HPDE6-E6E7 (cell line): Measurements from ENCODE around the gene CNTROB.
A peak's percentile ranks its signal among the peaks of the same experiment; 100 is the strongest.
"Not testable (repeated sequence)": the region's sequence is repeated elsewhere in the genome, so short reads cannot be mapped to it uniquely, and the experiment has no call there.

Source experiments
- DNase-seq: peaks from one replicate; pipeline ENCODE4 v3.0.0; 2011; ENCODE audit warnings: missing footprints; ENCODE audit errors: extremely low spot score

The CNTROB gene

DNA sequence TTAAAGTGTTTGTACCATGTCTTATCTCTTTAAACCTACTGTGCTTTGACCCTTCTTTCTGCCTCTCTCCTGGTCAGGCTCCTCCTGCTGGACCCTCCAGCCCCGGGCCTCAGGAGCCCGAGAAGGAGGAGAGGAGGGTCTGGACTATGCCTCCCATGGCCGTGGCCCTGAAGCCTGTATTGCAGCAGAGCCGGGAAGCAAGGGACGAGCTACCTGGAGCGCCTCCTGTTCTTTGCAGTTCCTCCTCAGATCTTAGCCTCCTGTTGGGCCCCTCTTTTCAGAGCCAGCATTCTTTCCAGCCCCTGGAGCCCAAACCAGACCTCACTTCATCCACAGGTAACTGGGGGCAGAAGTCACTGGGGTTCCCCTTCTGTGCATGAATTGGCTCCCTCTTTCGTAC lies 13.6 kb downstream of the CNTROB start:
- DNase-seq, result no peak

DNA sequence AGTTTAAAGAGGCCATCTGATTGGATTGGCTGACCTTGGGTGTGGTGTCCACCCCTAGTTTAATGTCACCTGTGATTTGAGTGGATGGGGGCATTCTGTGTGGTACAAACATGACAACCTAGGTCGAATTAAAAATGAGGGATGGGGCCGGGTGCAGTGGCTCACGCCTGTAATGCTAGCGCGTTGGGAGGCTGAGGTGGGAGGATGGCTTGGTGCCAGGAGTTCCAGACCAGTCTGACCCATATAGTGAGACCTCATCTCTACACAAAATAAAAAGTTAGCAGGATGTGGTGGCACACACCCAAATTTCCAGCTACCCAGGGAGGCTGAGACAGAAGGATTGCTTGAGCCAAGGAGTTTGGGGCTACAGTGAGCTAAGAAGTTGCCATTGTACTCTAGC lies 14.4 kb downstream of the CNTROB start:
- DNase-seq, result no peak

DNA sequence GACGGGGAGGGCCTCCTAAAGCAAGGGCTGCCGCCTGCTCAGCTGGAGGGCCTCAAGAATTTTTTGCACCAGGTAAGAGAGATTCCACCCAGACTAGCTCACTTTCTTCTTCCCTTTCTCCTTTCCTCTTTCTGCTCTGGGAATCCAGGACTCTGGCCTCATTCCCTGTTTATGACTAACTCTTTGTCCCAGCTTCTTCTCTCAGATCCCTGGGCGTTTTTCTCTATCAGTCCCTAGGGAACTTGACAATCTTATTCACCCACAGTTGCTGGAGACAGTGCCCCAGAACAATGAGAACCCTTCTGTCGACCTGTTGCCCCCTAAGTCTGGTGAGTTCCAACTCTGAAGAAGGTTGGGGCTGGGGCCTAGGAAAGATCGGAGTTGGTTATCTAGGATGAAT lies 15.6 kb downstream of the CNTROB start:
- DNase-seq, result no peak

DNA sequence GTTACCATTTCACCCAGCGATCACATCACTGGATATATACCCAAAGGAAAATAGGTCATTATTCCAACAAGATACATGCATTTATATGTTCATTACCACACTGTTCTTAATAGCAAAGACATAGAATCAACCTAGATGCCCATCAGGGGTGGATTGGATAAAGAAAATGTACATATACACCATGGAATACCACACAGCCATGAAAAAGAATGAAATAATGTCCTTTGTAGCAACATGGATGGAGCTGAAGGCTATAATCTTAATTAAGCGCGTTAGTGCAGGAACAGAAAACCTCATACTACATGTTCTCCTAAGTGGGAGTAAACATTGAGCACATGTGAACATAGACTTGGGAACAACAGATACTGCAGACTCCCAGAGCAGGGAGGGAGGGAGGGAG lies 18.6 kb downstream of the CNTROB start:
- no peak for DNase-seq

DNA sequence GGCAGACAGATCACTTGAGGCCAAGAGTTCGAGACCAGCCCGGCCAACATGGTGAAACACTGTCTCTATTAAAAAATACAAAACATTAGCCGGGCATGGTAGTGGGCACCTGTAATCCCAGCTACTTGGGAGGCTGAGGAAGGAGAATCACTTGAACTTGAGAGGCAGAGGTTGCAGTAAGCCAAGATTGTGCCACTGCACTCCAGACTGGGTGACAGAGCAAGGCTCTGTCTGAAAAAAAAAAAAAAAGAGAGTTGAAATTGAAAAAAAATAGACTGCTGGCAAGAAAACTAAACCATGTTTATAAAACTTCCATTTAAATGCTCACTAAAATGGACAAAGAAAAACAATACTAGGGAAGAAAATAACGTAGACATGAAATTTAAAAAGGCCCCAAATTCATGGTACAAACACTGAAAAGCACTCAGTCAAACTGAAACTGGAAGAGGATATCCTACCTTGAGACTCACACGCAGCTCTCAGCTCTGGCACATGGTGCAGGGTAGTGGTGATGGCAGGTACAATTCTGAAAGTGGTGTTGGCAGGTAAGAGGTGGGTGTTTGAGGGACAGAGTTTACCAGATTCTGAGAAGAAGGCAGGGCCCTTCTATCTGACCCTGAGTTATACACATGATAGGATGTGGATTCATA lies 19.3 kb downstream of the CNTROB start:
- DNase-seq, result no peak

DNA sequence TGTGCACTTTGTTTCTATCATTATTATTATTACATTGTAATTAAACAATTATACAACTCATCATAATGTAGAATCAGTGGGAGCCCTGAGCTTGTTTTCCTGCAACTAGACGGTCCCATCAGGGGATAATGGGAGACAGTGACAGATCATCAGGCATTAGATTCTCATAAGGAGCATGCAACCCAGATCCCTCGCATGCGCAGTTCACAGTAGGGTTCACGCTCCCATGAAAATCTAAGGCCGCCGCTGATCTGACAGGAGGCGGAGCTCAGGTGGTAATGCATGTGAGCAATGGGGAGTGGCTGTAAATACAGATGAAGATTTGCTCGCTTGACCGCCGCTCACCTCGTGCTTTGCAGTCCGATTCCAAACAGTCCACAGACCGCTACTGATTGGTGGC lies 21.3 kb downstream of the CNTROB start:
- DNase-seq, result not testable (repeated sequence)

DNA sequence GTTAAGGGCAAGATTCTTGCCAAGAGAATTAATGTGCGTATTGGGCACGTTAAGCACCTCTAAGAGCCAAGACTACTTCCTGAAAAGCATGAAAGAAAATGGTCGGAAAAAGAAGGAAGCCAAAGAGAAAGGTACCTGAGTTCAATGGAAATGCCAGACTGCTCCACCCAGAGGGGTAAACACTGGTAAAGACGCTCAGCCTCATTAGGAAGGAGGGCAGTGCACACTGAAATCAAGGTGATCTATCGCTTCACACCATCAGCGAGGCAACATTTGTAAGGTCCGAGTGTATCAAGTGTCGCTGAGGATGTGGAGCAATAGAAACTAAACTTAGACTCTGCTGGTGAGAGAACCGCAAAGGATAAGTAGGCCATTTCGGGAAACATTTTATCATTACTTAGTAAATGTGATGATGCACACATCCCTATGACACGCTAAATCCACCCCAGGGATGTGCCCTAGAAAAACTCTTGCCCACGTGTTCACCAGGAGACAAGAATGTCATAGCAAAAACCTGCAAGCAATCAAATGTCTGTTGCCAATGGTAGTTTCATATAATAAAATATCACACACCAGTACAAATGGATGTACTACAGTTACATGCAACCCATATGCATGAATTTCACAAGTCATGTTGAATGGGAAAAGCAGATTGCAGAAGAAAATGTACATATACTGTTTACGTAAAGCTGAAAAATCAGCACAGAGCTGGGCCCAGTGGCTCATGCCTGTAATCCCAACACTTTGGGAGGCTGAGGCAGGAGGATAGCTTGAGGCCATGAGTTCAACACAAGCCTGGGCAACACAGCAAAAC lies 23.6 kb downstream of the CNTROB start:
- no peak for DNase-seq

DNA sequence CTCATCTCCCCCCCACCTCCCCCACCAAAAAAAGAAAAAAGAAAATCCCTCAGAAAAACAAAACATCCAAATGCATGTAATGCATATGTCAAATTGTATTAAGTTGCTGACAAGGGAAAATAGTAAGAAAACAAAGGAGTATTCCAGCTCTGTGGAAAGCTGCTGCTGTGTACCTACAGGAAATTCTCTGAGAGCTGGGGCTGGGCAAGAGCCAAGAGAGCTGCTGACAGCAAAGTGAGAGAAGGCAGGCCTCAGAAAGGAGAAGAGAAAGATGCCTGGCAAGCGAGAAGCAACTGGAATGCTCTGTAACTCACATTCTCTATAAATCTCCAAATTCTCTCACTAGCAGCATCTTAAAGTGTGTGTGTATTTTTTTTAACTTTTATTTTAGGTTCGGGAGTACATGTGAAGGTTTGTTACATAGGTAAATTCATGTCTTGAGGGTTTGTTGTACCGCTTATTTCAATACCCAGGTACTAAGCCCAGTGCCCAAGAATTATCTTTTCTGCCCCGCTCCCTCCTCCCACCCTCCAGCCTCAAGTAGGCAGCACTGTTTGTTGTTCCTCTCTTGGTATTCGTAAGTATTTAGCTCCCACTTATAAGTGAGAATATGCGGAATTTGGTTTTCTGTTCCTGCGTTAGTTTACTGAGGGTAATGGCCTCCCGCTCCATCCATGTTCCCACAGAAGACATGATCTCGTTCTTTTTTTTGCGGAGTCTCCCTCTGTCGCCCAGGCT lies 24.4 kb downstream of the CNTROB start:
- no peak for DNase-seq

DNA sequence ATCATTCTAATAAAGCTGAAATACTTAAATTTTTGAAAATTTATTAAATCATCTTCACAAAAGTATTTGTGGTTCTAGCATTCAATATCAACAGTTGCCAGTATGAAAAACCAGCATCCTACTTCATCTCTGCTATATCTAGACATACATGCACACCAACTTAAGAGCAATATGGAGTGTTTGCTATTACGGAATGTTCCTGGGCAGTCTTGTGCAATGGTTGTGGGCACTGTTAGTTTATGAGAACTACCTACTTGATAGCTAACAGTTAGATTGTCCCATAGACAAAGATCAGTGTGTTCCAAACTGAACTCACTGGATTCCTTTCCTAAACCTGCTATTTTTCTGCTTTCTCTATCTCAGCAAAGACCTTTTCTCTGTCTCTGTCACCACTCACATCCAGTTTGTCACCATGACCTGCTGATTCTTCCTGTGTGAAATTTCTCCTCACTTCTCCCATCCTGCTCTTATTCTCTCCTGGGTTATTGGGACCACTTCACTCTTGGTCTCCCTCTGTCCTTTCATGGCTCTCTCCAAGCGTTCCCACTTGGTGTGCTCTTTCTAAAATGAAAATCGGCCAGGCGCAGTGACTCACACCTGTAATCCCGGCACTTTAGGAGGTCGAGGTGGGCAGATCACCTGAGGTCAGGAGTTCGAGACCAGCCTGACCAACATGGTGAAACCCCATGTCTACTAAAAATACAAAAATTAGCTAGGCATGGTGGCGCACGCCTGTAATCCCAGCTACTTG lies 27.7 kb downstream of the CNTROB start:
- DNase-seq, result no peak

DNA sequence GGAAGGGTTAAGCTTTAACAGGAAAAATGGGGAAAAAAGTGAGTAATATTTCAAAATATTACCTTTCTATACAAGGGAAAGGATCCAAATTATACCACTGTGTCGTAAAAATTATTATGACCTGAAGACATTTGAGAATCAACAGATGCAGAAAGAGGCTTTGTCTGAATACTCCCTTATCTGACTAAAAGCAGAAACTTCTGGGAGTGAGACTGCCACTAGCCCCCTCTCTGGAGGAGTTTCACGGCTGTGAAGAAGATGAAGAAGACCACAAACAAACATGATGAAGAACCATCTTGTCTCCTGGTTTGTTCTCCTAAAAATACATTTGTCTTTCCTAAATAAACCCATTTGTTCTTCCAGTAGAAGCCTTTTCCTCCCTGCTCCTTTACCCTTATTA lies 29.4 kb downstream of the CNTROB start:
- no peak for DNase-seq

DNA sequence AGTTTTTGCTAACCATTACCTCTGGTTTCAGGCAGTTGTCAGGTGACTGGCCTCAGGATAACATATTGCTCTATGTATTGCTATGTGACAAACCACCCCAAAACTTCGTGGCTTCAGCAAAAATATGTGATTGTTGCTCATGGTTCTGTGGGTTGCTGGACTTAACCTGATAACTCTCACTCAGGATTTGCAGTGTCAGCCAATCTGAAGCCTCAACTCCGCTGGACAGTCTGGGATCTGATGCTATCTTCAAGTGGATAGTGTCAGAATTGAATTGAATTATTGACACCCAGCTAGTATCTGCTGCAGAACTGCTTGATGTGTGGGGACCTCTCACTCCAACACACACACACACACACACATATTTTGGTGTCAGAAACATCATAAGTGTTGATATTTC lies 35.7 kb downstream of the CNTROB start:
- DNase-seq, result no peak

DNA sequence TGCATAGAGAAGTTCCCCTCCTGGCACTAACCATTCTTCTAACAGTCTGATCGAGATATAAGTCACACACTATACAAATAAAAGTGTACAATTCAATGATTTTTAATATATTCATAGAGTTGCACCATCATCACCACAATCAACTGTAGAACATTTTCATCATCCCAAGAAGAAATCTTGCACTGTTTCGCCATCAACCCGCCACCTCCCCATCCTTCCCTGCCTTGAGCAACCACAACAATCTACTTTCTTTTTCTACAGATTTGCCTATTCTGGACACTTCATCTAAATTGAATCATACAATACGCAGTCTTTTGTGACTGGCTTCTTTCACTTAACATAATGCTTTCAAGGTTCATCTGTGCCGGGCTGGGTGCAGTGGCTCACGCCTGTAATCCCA lies 37.4 kb downstream of the CNTROB start:
- no peak for DNase-seq

DNA sequence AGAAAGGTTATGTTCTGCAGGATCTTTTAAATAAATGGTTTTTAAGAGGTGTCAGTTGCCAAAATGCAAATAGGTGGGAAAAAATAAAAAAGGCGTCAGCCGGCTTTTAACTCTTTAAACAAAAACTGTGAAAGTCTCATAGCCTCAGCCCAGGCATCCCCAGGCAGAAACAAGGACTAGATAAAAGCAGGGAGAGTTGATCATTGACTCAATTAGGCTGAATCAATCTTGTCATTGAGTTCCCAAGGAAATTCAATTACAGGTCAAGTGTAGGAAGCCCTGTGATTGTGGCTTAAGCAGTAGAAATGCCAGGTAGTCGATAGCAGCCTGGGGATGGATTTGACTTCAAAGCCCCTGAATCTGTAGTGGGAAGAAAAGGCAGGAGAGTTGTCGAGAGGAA lies 39.6 kb downstream of the CNTROB start:
- no peak for DNase-seq

DNA sequence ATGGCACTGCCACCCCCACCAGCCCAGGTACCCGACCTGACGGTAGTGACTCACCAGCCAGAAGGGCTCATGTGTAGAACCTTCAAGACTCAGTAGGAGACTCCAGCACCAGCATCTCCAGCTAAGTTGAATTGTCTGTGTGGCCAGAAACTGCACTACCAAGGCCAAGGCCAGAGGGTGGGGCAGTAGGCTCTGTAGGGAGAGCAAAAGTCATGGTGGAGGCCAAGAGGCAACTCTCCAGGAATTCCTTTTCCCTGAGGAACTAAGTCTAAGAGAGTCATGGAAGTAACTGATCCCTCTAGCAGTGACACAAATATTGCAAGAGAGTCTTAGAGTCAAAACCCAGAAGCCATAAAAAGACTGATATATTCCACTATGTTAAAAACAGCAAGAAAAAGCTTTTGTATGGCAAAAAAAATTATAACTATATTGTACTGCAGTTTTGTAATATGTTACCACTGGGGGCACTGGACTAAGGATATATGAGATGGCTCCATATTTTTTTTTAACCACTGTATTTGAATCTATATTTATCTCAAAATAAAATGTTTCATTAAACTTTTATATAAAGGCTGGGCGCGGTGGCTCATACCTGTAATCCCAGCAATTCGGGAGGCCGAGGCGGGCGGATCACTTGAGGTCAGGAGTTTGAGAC lies 40.3 kb downstream of the CNTROB start:
- no peak for DNase-seq

DNA sequence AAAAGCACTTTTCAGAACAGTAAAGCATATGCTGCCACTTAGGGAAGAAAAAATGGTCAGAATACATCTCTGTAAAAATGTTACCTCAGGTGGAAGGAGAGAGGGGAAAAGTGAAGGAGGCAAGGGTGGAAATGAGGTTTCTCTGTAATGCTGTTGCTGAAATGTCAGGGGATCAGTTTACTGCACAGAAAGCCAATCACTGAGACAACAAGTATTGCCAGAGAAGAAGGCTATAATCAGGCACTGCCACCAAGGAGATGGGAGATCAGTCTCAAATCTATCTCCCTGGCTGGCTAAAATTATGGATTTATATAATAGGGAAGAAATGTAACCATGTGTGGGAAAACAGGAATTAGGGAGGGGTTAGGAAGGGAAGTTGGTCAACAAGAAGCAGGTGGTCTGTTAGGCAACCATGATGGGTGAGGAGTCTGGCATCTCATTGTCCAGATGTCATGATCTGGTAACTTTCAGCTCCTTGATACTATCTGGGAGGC lies 42.7 kb downstream of the CNTROB start:
- no peak for DNase-seq

DNA sequence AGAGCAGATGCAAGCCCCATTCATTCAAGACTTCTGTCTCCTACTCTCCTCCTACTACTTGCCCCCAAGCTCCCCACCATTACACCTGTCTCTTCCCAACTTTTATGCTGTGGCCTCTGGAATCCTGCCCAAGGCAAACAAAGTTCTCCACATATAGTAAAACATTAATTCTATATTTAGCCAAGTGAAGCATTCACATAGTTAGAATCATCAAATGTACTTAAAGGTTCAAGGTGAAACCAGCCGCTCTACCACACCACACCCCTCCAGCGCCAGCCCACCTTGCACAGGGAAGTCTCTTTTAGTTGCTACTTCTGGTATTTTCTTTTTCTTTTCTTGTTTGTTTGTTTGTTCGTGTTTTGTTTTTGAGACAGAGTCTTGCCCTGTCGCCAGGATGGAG lies 45.0 kb downstream of the CNTROB start:
- no peak for DNase-seq

DNA sequence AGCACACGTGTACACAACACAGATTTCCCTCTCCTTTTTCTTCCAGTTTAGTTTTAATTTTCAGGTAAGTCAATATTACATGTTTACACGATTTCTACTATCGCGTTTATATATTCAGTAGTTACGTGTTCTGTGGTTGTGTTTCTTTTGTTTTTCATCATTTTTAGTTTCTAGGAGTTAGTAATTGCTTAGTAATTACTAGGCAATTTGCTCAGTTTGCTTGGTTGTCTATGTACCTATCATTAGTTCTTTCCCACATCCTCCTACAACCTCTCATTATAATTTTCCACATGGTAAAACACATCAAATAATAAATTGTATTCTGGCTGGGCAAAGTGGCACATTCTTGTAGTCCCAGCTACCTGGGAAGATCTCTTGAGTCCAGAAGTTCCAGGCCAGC lies 45.8 kb downstream of the CNTROB start:
- DNase-seq, result no peak

DNA sequence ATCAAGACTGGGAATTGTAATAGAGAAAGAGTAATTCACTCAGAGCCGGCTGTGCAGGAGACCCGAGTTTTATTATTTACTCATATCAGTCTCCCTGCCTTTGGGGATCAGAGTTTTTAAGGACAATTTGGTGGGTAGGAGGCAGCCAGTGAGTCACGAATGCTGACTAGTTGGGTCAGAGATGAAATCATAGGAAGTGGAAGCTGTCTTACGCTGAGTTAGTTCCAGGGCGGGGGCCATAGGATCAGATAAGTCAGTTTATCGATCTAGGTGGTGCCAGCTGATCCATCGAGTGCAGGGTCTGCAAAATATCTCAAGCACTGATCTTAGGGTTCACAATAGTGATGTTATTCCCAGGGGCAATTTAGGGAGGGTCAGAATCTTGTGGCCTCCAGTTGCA lies 50.2 kb downstream of the CNTROB start:
- DNase-seq, result peak; percentile 37

DNA sequence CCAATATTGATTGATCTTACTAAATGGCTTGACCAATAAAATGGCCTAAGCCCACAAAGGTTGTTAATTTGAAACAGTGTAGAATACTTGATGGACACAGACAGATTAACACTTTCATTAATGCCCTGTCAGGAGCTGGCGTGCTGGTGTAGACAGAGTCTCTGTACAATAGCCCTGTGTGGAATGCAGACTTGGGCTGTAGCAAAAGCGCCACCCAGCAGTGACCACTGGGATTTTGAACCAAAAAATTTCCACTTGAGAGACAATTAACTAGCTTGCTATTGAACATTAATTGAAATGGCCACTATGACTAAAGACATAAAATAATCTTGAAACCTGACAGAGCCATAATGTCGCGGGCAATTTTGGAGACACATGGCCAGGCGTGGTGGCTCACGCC lies 50.7 kb downstream of the CNTROB start:
- DNase-seq, result no peak

DNA sequence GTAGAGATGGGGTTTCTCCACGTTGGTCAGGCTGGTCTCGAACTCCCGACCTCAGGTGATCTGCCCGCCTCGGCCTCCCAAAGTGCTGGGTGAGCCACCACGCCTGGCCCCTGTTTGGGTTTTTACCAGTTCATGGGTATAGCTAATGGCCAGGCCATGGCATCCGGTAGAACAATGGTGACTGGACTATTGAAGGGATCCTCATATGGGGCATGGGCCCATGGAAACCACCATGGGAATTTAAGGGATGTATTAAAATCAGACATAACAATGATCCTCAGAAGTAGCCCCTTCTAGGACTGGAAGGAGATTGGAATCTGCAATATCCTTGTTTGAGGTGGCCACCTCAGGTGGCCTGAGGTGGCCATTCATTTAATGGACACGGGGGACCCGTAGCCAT lies 52.9 kb downstream of the CNTROB start:
- no peak for DNase-seq

DNA sequence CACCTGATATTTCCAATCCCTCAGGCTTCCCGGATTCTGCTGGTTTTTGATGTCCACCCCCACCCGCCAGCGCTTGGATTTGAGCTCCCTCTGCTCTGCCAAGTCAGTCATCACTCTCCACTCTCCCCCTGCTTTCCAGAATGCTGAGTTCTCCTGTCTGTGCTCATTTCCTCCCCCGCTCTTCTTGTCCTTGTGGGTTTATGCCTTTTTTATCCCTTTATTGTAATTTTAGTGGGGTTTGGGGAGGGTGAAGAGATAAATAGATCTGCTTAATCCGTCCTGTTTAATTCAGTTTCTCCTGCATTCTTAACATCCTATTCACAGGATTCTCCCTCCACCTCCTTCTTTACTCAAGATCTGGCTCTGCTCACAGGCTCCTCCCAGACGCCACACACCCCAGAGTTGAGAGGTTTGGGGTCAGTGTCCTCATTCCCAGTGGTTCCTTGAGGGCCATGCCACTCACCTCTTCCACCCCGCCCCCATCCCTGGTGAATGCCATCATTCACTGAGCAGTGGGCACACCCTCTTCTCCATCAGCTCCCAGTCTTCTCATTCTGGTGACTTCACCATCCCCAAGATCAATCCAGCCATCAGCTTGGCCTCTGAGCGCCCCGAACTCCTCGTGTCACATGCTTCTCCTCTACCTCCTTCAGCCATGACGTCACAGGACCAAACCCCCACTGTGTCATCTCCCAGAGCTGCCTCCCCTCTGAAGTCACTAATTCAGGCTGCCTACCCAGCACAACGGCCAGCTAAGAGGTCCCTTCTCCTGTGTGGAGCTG lies 55.3 kb downstream of the CNTROB start:
- DNase-seq, result no peak
